ENCODE results near the gene NRARP.
"Not testable (repeated sequence)": the region's sequence is repeated elsewhere in the genome, so short reads cannot be mapped to it uniquely, and the experiment has no call there.

NRARP gene

DNA sequence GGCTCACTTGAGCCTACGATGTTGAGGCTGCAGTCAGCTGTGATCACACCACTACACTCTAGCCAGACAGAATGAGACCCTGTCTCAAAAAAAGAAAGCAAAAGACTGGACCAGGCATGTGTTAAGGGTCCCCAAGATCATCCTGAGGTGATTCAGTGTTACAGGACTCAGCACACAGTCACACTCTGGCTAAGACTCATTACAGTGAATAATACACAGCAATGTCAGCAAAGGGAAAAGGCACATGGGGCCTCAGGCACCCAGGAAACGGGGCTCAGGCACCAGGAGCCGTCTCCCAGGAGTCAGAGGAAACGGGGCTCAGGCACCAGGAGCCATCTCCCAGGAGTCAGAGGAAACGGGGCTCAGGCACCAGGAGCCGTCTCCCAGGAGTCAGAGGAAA is 39.2 kb upstream of the NRARP start:
- no peak for DNase-seq (ENCODE audit: low read depth)
- no peak overlapping the region for H3K4me3 ChIP-seq (ENCODE audit: control insufficient read depth, low read depth, low read length)
- TF ChIP-seq CTCF (IDR thresholded peaks at IDR 0.05; ENCODE audit: control insufficient read depth, insufficient read depth, low read depth, low read length, missing control alignments), result no peak

DNA sequence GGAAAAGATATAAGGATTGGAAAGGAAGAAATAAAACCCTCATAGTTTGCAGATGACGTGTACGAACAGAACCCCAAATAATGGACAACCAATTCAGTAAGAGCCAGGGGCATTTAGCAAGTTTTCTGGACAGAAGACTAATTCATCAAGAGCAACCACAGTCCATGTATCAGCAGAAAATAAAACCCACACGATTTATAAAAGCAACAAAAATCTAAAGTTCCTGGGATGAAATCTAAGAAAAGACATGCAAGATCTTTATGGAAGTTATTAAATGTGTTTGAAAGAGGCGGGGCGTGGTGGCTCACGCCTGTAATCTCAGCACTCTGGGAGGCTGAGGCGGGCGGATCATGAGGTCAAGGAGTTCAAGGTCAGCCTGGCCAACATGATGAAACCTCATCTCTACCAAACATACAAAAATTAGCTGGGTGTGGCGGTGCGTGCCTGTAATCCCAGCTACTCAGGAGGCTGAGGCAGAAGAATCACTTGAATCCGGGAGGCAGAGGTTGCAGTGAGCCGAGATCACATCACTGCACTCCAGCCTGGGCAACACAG is 37.9 kb upstream of the NRARP start:
- not testable (repeated sequence) for H3K4me3 ChIP-seq (ENCODE audit: control insufficient read depth, low read depth, low read length); DNase-seq (ENCODE audit: low read depth)

DNA sequence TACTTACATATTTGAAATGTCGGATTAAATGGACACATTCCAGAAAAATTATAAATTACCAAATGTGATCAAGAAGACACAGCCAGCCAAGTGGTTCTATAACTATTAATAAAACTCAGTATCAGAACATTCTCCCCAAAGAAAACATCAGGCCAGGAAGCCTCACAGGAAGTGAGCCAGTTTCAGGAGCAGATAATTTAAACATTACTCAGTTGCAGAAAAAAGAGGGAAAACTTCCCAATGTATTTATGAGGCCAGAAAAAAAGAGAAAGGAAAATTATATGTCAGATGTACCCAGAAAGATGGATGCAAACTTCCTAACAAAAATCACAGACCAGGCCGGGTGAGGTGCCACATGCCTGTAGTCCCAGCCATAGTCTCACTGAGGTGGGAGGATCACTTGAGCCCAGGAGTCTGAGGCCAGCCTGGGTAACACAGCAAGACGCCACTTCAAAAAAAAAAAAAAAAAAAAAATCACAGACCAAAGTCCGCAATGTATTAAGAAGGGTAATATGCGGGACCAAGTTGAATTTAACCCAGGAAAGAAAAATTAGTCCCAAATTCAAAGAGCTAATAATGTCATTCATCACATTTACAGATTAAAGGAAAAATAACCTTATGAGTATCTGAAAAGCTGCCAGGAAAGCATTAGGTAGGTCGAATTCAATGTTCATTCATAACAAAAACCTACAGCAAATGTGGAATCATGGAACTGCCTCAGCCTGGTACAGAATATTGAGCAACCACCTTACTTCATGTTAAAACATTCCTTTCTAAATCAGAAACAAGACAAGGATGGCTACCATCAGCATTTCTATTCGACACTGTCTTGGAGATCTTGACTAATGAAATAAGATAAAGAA is 37.2 kb upstream of the NRARP start:
- TF ChIP-seq CTCF (IDR thresholded peaks at IDR 0.05; ENCODE audit: control insufficient read depth, insufficient read depth, low read depth, low read length, missing control alignments), result no peak
- no peak overlapping the region for H3K4me3 ChIP-seq (ENCODE audit: control insufficient read depth, low read depth, low read length)
- no peak for DNase-seq (ENCODE audit: low read depth)

DNA sequence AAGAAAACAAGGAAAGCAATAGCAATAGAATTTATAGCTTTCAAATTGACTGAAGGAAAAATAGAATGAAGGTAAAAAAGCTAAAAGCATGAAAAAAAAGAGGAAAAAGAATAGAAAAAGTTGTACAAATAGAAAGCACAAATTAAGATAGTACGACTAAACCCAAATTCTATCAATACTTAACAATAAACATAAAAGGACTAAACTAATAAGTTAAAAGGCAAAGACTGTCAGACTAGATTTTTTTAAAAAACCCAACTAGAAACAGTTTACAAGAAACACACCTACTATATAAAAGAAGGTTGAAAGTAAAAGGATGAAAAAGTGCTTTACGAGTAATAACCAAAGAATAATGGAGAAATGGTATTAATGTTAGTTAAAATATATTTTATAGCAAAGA is 34.7 kb upstream of the NRARP start:
- H3K4me3 ChIP-seq (ENCODE audit: control insufficient read depth, low read depth, low read length), result no peak overlapping the region
- no peak for TF ChIP-seq CTCF (IDR thresholded peaks at IDR 0.05; ENCODE audit: control insufficient read depth, insufficient read depth, low read depth, low read length, missing control alignments)
- no peak for DNase-seq (ENCODE audit: low read depth)

- no peak for TF ChIP-seq CTCF (IDR thresholded peaks at IDR 0.05; ENCODE audit: control insufficient read depth, insufficient read depth, low read depth, low read length, missing control alignments)
- H3K4me3 ChIP-seq (ENCODE audit: control insufficient read depth, low read depth, low read length), result no peak overlapping the region
These were observed 31.1 kb upstream of the NRARP start for GRCh38 chr9:137333016-137333671.

DNA sequence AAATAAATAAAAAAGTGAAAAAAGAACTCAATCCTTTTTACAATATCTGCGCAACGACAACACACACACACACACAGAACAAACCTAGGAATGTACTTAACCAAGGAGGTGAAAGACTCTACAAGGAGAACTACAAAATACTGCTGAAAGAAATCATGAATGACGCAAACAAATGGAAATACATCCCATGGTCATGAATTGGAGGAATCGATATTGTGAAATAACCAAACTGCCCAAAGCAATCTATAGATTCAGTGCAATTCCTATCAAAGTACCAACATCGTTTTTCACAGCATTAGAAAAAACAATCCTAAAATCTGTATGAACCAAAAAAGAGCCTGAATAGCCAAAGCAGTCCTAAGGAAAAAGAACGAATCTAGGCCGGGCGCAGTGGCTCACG is 29.9 kb upstream of the NRARP start:
- TF ChIP-seq CTCF (IDR thresholded peaks at IDR 0.05; ENCODE audit: control insufficient read depth, insufficient read depth, low read depth, low read length, missing control alignments), result no peak
- no peak overlapping the region for H3K4me3 ChIP-seq (ENCODE audit: control insufficient read depth, low read depth, low read length)
- DNase-seq (ENCODE audit: low read depth), result no peak

More at GRCh38 chr9:137333016-137333671, 31.1 kb upstream of the NRARP start:
- no peak for DNase-seq (ENCODE audit: low read depth)

- TF ChIP-seq CTCF (IDR thresholded peaks at IDR 0.05; ENCODE audit: control insufficient read depth, insufficient read depth, low read depth, low read length, missing control alignments), result no peak
- no peak overlapping the region for H3K4me3 ChIP-seq (ENCODE audit: control insufficient read depth, low read depth, low read length)
- DNase-seq (ENCODE audit: low read depth), result no peak
These were observed 28.6 kb upstream of the NRARP start for GRCh38 chr9:137330689-137331088.

GRCh38 chr9:137329590-137329989 is 27.5 kb upstream of the NRARP start:
- DNase-seq (ENCODE audit: low read depth); H3K4me3 ChIP-seq (ENCODE audit: control insufficient read depth, low read depth, low read length): not testable (repeated sequence)

- not testable (repeated sequence) for H3K4me3 ChIP-seq (ENCODE audit: control insufficient read depth, low read depth, low read length); DNase-seq (ENCODE audit: low read depth)
These were observed 25.8 kb upstream of the NRARP start for GRCh38 chr9:137327641-137328550.
